Activated naive CD4-positive, alpha-beta T cell treated with Interleukin-2 at 50 U/mL for 16 hours (primary cell): Measurements from ENCODE around the gene ECE1.
"Not testable (repeated sequence)": the region's sequence is repeated elsewhere in the genome, so short reads cannot be mapped to it uniquely, and the experiment has no call there.

Experiments
- DNase-seq: peaks from one replicate; pipeline ENCODE4 v3.0.0-alpha.2; 2020

The ECE1 gene

GRCh38 chr1:21290546-21290944, 282 bp upstream of the ECE1 start:
- DNase-seq = peak; percentile 28

- no peak for DNase-seq
These were observed 1.1 kb downstream of the ECE1 start for GRCh38 chr1:21289127-21289526.

DNA sequence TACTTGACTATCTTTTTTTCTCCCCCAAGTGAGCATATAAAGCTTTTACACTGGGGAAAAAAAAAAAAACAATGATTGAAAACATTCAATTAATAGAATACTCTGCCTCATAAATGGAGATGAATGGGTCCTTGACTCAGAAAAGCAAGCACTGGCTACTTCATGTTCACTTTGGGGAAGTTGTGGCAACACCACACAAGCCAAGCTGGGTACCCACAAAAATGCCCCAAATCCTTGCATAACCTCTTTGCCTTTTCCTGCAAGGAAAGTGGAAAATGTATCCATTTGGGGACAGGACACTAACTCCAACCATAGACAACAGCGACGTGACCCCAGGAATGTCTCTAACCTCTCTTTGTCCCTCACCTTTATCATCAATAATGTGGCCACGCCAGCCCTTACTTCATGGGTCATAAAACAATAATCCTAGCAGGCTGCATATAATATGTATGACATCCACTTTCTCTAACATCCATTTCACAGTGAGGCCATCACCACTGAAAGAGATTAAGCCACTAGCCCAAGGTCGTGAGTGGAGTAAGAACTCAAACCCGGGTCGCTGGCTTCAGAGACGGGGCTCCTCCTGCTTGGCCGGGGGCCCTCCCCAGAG, 2.3 kb downstream of the ECE1 start:
- DNase-seq = no peak

GRCh38 chr1:21285386-21285785, 4.9 kb downstream of the ECE1 start:
- DNase-seq = not testable (repeated sequence)

DNA sequence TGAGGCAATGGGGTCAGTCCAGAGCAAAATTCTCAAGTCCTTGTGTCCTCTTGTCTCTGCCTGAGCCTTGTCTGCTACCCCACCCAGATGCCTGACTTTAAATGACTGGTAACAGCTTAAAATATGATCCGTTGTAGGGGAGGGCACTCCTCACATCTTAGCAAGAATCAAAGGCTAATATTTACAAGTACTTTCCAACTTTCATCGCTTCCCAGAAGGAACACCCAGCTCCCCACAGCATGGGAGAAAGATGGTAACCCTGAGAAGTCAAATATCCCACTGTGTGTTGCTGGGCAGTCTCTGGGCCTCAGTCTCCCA, 5.2 kb downstream of the ECE1 start:
- no peak for DNase-seq

GRCh38 chr1:21284206-21285054, 5.8 kb downstream of the ECE1 start:
- DNase-seq = no peak

DNA sequence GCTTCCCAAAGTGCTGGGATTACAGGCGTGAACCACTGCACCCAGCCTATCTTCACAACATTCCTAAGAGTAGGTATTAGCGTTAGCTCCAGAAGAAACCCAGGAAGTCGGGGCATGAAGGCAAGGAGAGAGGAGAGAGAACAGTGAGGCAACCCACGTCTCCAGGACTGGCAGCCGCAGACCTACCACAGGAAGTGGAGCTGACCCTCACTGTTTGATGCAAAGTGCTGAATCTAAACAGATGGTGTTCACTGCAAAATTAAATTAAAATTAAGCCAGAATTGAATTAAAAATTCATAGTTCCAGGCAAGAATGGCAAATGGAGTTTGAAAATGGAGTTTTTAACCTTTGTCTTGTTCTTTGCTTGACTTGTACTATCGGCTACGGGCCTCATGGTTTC, 6.7 kb downstream of the ECE1 start:
- DNase-seq = no peak

DNA sequence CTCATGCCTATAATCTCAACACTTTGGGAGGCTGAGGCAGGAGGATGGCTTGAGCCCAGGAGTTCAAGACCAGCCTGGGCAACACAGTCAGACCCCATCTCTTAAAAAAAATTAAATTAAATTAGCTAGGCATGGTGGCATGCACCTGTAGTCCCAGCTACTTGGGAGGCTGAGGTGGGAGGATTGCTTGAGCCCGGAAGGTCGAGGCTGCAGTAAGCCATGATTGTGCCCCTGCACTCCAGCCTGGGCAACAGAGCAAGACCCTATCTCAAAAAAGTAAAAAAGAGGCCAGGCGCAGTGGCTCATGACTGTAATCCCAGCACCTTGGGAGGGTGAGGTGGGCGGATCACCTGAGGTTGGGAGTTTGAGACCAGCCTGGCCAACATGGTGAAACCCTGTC, 8.2 kb downstream of the ECE1 start:
- DNase-seq = not testable (repeated sequence)

GRCh38 chr1:21280482-21280881, 9.8 kb downstream of the ECE1 start:
- DNase-seq = no peak

GRCh38 chr1:21280011-21280471, 10.2 kb downstream of the ECE1 start:
- DNase-seq = no peak

- no peak for DNase-seq
These were observed 11.1 kb downstream of the ECE1 start for GRCh38 chr1:21278860-21279845.

- no peak for DNase-seq
These were observed 11.9 kb downstream of the ECE1 start for GRCh38 chr1:21278208-21278859.

DNA sequence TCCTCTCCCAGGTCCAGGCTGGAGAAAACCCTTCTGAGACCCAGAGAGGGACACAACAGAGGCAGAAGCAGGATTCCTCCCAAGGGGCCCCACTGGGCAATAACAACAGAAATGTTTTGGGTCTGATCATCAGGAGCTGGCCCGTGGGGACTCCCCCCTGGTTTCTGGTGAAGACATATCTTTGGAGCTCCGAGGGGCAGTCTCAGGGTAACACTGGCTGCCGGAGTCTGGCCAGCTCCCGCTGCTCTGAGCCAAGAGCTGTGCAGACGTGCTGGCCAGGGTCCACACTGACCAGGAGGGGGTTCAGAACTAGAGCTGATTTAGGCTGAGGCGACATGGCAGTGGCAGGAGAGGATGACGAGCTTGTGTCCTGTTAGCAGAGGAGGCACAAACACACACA, 13.1 kb downstream of the ECE1 start:
- DNase-seq = no peak

GRCh38 chr1:21272540-21272939, 17.7 kb downstream of the ECE1 start:
- DNase-seq = no peak

- DNase-seq = no peak
These were observed 18.7 kb downstream of the ECE1 start for GRCh38 chr1:21271550-21271949.

GRCh38 chr1:21270086-21270689, 20.1 kb downstream of the ECE1 start:
- DNase-seq = peak; percentile 85

GRCh38 chr1:21269461-21270085, 20.7 kb downstream of the ECE1 start:
- no peak for DNase-seq

DNA sequence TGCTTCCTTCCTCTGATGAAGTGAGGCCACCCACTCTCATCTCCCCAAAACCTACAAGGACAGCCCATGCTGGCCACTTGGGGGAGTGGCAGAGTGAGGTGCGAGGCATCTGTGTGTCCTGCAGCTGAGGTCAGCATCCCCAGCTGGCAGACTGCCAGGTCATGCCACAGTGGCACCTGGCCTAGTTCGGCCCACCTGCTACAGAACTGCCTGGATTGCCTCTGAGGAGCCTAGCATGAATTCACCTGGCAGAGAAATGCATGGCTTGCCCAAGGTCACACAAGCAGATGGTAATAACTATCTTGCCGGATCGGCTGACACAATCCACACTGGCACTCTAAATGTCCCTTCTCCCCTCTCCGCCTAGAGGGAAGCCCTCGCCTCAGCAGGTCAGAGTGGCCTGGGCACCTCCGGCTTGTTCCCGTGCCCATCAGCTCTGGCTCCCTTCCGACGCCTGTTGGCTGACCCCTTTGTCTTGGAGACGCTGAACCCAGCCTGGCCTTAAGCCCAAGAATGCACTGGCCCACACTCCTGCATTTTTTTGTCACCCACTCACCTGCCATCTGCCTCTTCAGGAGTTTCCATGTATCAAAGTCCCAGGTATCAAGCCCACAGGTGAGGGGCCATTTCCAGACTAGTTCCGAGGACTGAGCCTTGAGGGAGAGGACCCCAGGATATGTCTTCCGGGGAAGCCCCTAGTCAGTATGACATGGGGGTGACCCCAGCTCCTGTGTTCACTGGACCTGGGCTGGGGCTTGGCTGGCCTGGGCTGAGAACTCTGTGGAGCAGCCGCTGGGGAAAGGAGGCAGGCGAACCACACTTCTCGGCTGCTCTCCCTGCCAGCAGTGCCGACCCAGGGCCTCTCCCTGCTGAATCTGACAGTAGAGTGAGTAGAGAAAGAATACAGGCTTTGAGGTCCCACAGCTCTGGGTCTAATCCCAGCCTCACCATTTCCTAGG, 21.7 kb downstream of the ECE1 start:
- DNase-seq = no peak

- DNase-seq = no peak
These were observed 22.8 kb downstream of the ECE1 start for GRCh38 chr1:21267191-21268077.
